Vagina (tissue), 2 donors: Measurements from ENCODE around the gene OLR1.

ENCODE experiments used
- CTCF ChIP-seq, 3 experiments: fragments of 450-650 bp in 2 of 3; fragments of 200-600 bp in 1 of 3; sonication (generic) in 1 of 3; IDR thresholded peaks; one replicate each; pipeline ENCODE4 v1.5.1; 2017 to 2019; ENCODE audit warnings: antibody characterized with exemption in 3 of 3, mild to moderate bottlenecking in 2 of 3, moderate library complexity in 2 of 3
- POLR2A ChIP-seq, 2 donors: fragments of 450-650 bp; IDR thresholded peaks; one replicate each; pipeline ENCODE4 v1.6.1; 2017; ENCODE audit warnings: antibody characterized with exemption in 2 of 2, mild to moderate bottlenecking in 2 of 2, moderate library complexity in 2 of 2
- POLR2AphosphoS5 ChIP-seq, 2 donors: sonication (generic); formaldehyde crosslinking; IDR thresholded peaks; one replicate each; pipeline ENCODE4 v1.9.0; 2017; ENCODE audit warnings: antibody characterized with exemption in 2 of 2, mild to moderate bottlenecking in 2 of 2, low read depth in 1 of 2; ENCODE audit not compliant: insufficient read depth in 1 of 2

DNA sequence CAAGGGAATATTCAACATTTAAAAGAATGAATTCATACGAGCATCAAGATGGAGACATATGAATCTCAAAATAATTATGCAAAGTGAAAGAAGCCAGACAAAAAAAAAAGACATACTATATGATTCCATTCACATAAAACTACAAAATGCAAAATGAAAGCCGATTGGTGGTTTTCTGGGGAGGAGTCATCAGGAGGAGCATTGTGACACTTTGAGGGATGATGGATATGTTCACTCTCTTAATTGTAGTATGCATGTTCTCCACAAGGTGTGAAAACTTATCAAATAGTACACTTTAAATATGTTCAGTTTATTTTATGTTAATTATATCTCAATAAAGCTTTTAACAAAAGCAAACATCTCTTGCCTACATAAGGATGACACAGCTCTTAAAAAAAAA lies 13.5 kb downstream of the OLR1 start:
- TF ChIP-seq POLR2A (IDR thresholded peaks at IDR 0.05) (no peak), CTCF (IDR thresholded peaks at IDR 0.05) (no peak), POLR2AphosphoS5 (IDR thresholded peaks at IDR 0.05; ENCODE audit: insufficient read depth in 1 of 2, low read depth in 1 of 2) (no peak)
